K562 (cell line): ENCODE results near the gene TUBG2. TPM values are rescaled to one million over a fixed set of nuclear protein-coding genes. Genes with fewer than 3 reads are reported as not detected.

ENCODE experiments used
- ATAC-seq: fragments of 200-7000 bp; cut with Tn5 transposase; 3 replicates; pipeline ENCODE4 v1.9.1; 2020; ENCODE audit warnings: moderate library complexity
- BruUV-seq: library from RNA; stranded (reverse); fragments of 400-500 nt; replicated peaks from 2 replicates; lab custom pipeline; 2021; lab: Mats Ljungman, UMichigan
- CTCF ChIA-PET: fragments of 300-600 bp; formaldehyde crosslinking; extraction: SDS; loops from one replicate; lab custom pipeline; 2021; ENCODE audit warnings: low intra/inter-chr PET ratio; lab: Yijun Ruan, JAX
- POLR2A ChIA-PET: fragments of 300-600, 350-650 bp; sonication (Branson Sonifier 250); formaldehyde crosslinking; extraction: SDS; loops from one replicate; lab custom pipeline; 2021; ENCODE audit warnings: antibody characterized with exemption, inconsistent platforms; lab: Yijun Ruan, JAX
- DNase-seq, 4 experiments: peaks; one replicate each; pipeline versions ENCODE4 v3.0.0 to v3.0.0-alpha.2; 2011 to 2018; ENCODE audit warnings: low spot score in 3 of 4, mixed read lengths in 3 of 4; ENCODE audit errors: extremely low read depth in 1 of 4
- FAIRE-seq: peaks from 2 replicates; lab custom pipeline; 2011; peaks lifted over from hg19 to GRCh38; lab: Jason Lieb, UNC
- H2AFZ ChIP-seq: 2 replicates; pipeline ENCODE4 v1.6.0; 2011; ENCODE audit warnings: low read depth, low read length, control low read depth, inconsistent platforms
- H3K27ac ChIP-seq: fragments of 200-600 bp; 3 replicates; pipeline ENCODE4 v1.8.0; 2011; ENCODE audit warnings: low read depth, mild to moderate bottlenecking, control low read depth, inconsistent platforms, low read length, moderate library complexity, mixed read lengths; ENCODE audit errors: extremely low read depth
- H3K27me3 ChIP-seq, 2 experiments: fragments of 300-600 bp in 1 of 2; 2 replicates in 1 of 2; 3 replicates in 1 of 2; pipeline versions ENCODE4 v1.6.0 to v1.8.0; 2011; ENCODE audit warnings: inconsistent platforms in 2 of 2, low read length in 2 of 2, mild to moderate bottlenecking in 1 of 2, mixed read lengths in 1 of 2, moderate library complexity in 1 of 2; ENCODE audit not compliant: control insufficient read depth in 2 of 2, insufficient read depth in 2 of 2
- H3K36me3 ChIP-seq: fragments of 300-600 bp; 3 replicates; pipeline ENCODE4 v1.8.0; 2011; ENCODE audit warnings: mild to moderate bottlenecking, low read length, inconsistent platforms; ENCODE audit not compliant: control insufficient read depth, insufficient read depth
- H3K4me1 ChIP-seq, 2 experiments: fragments of 200-600 bp in 1 of 2; replicated peaks in 1 of 2; 2 replicates in 1 of 2; 3 replicates in 1 of 2; pipeline versions ENCODE4 v1.5.1 to v1.8.0; 2011; ENCODE audit warnings: inconsistent platforms in 2 of 2, low read length in 2 of 2, mild to moderate bottlenecking in 1 of 2, mixed read lengths in 1 of 2, moderate library complexity in 1 of 2; ENCODE audit not compliant: control insufficient read depth in 2 of 2, insufficient read depth in 2 of 2
- H3K4me2 ChIP-seq: 2 replicates; pipeline ENCODE4 v1.6.1; 2011; ENCODE audit warnings: low read length, control low read depth, inconsistent platforms, mixed read lengths; ENCODE audit not compliant: insufficient read depth
- H3K4me3 ChIP-seq: fragments of 200-600 bp; sonication (generic), shearing (Covaris generic); 2 replicates; pipeline ENCODE4 v1.5.1; 2016; ENCODE audit warnings: control low read depth, inconsistent platforms
- H3K79me2 ChIP-seq: fragments of 200-600 bp; 3 replicates; pipeline ENCODE4 v1.8.0; 2011; ENCODE audit warnings: low read length, inconsistent platforms; ENCODE audit not compliant: control insufficient read depth, insufficient read depth
- H3K9ac ChIP-seq, 2 experiments: 2 replicates each; pipeline versions ENCODE4 v1.6.0 to v1.6.1; 2011; ENCODE audit warnings: low read depth in 2 of 2, low read length in 2 of 2, control low read depth in 1 of 2, inconsistent platforms in 1 of 2, mild to moderate bottlenecking in 1 of 2, mixed read lengths in 1 of 2; ENCODE audit not compliant: insufficient read depth in 1 of 2
- H3K9me1 ChIP-seq: one replicate; pipeline ENCODE4 v1.6.0; 2011; ENCODE audit warnings: inconsistent platforms, mild to moderate bottlenecking, low read length, moderate library complexity; ENCODE audit not compliant: control insufficient read depth, insufficient read depth
- H3K9me3 ChIP-seq: replicated peaks from 2 replicates; pipeline ENCODE4 v1.5.1; 2011; ENCODE audit warnings: low read depth, low read length, inconsistent platforms; ENCODE audit not compliant: control insufficient read depth, insufficient read depth
- H4K20me1 ChIP-seq: replicated peaks from 2 replicates; pipeline ENCODE4 v1.6.1; 2011; ENCODE audit warnings: low read length, inconsistent platforms, mixed read lengths; ENCODE audit not compliant: control insufficient read depth, insufficient read depth
- ATF1 ChIP-seq, 2 experiments: fragments of 450-650 bp in 1 of 2; IDR thresholded peaks; 2 replicates each; pipeline ENCODE4 v1.6.1; 2016; ENCODE audit warnings: missing compliant biosample characterization in 1 of 2, missing genetic modification characterization in 1 of 2
- BRD4 ChIP-seq: fragments of 200-600 bp; sonication (generic); IDR thresholded peaks from 2 replicates; pipeline ENCODE4 v1.6.1; 2017; ENCODE audit warnings: inconsistent platforms
- CBX8 ChIP-seq: fragments of 200-600 bp; sonication (generic); IDR thresholded peaks from 2 replicates; pipeline ENCODE4 v1.6.1; 2012; ENCODE audit warnings: borderline replicate concordance, mixed run types, low read depth, mild to moderate bottlenecking, moderate library complexity, mixed read lengths, low read length, control low read depth, inconsistent platforms; ENCODE audit not compliant: poor library complexity, severe bottlenecking; ENCODE audit errors: extremely low read depth
- HDAC6 ChIP-seq: IDR thresholded peaks from 2 replicates; pipeline ENCODE4 v1.6.1; 2012; ENCODE audit warnings: low read depth, mild to moderate bottlenecking, control low read depth, inconsistent platforms, low read length, moderate library complexity
- JUND ChIP-seq, 2 experiments: IDR thresholded peaks; 2 replicates in 1 of 2; 3 replicates in 1 of 2; pipeline ENCODE4 v1.6.1; 2011; ENCODE audit warnings: borderline replicate concordance in 2 of 2, low read depth in 2 of 2, low read length in 2 of 2, improper control_type of control experiment in 1 of 2, missing biosample characterization in 1 of 2, missing genetic modification characterization in 1 of 2, missing genetic modification reagents in 1 of 2
- MCM7 ChIP-seq, 2 experiments: fragments of 450-650 bp; IDR thresholded peaks; 2 replicates each; pipeline ENCODE4 v1.6.1; 2016 to 2018
- MTA3 ChIP-seq: fragments of 450-650 bp; formaldehyde crosslinking; IDR thresholded peaks from 2 replicates; pipeline ENCODE4 v1.6.1; 2017; ENCODE audit warnings: mild to moderate bottlenecking, borderline replicate concordance
- RFX1 ChIP-seq: fragments of 450-650 bp; IDR thresholded peaks from 2 replicates; pipeline ENCODE4 v1.6.1; 2016; ENCODE audit warnings: mild to moderate bottlenecking, moderate library complexity
- SOX6 ChIP-seq: fragments of 450-650 bp; IDR thresholded peaks from 2 replicates; pipeline ENCODE4 v1.6.1; 2014; ENCODE audit warnings: mild to moderate bottlenecking
- TCF3 ChIP-seq: sonication (generic); formaldehyde crosslinking; IDR thresholded peaks from 2 replicates; pipeline ENCODE4 v1.4.0; 2020; ENCODE audit warnings: mild to moderate bottlenecking, missing genetic modification reagents
- TFAM ChIP-seq: fragments of 250-450 bp; sonication (Bioruptor Pico); conservative IDR thresholded peaks from 2 replicates; pipeline ENCODE4 v1.5.0; 2021; ENCODE audit warnings: mild to moderate bottlenecking, moderate library complexity
- TSC22D4 ChIP-seq: fragments of 450-650 bp; IDR thresholded peaks from 2 replicates; pipeline ENCODE4 v1.6.1; 2016; ENCODE audit warnings: missing genetic modification characterization, missing biosample characterization, control low read depth
- U2AF2 ChIP-seq: fragments of 200-400 bp; formaldehyde crosslinking; optimal IDR thresholded peaks from 2 replicates; pipeline ENCODE3; 2017; ENCODE audit warnings: low read depth, mild to moderate bottlenecking, low read length
- ZKSCAN1 ChIP-seq: fragments of 150-350 bp; IDR thresholded peaks from 2 replicates; pipeline ENCODE4 v1.6.1; 2016; ENCODE audit warnings: low read depth, low read length
- ZNF124 ChIP-seq: sonication (generic); formaldehyde crosslinking; IDR thresholded peaks from 2 replicates; pipeline ENCODE4 v1.8.1; 2022; ENCODE audit warnings: missing genetic modification reagents
- ZNF282 ChIP-seq: sonication (generic); formaldehyde crosslinking; IDR thresholded peaks from 2 replicates; pipeline ENCODE4 v1.8.1; 2023; ENCODE audit warnings: missing genetic modification reagents
- ZNF561 ChIP-seq: fragments of 450-650 bp; formaldehyde crosslinking; conservative IDR thresholded peaks from 2 replicates; pipeline ENCODE4 v1.4.0; 2020; ENCODE audit warnings: mild to moderate bottlenecking, moderate library complexity
- WGBS: fragments of 100-300 bp; shearing (Covaris generic); methylation state at CpG from one replicate; pipeline ENCODE4 v1.1.6; 2016; ENCODE audit warnings: low coverage, mixed read lengths; ENCODE audit not compliant: insufficient coverage; ENCODE audit errors: missing lambda C conversion rate; 5-methylcytosine and 5-hydroxymethylcytosine counted together
- in situ Hi-C: fragments of 300-500 bp; cut with MboI; formaldehyde crosslinking; loops from 4 replicates; pipeline ENCODE4 v1.15.0; 2018; ENCODE audit warnings: inconsistent platforms, mixed read lengths
- intact Hi-C: fragments of 100-400 bp; cut with micrococcal nuclease; formaldehyde crosslinking; loops from 2 replicates; pipeline ENCODE4 v1.14.2; 2022
- polyA plus RNA-seq, 8 experiments: library from polyadenylated mRNA; depleted of rRNA in 4 of 8; stranded (reverse) in 5 of 8; unstranded in 3 of 8; fragments of >200 nt; fragmentation: Nextera tagmentation in 2 of 8; fragmentation: Illumina TruSeq in 1 of 8; extraction: Ambion mirVana in 2 of 8; extraction: Trizol in 1 of 8; gene quantifications; 2 replicates each; pipeline versions ENCODE4 v1.2.1 to v1.2.3, GENCODE V29; 2011 to 2014; ENCODE audit warnings: inconsistent platforms in 1 of 8, missing spikeins in 1 of 8
- total RNA-seq, 7 experiments: library from RNA; depleted of rRNA in 6 of 7; stranded (reverse); fragments of >200 nt in 6 of 7; fragmentation: Illumina TruSeq in 2 of 7; extraction: Trizol in 2 of 7; gene quantifications; 2 replicates each; pipeline versions ENCODE4 v1.2.1 to v1.2.3, GENCODE V29; 2011 to 2021; ENCODE audit warnings: low replicate concordance in 1 of 7
- TF ChIP-seq, protein P1 (sequence below): IDR thresholded peaks from 2 replicates; pipeline ENCODE4 v1.6.1; 2011; ENCODE audit not compliant: insufficient read length; ENCODE audit errors: extremely low read depth

TUBG2 gene
- total and polyA plus RNA-seq, 9 of the 15 experiments (the other 6 are each of a cell fraction or from before 2014, with no cell fraction given) = 0.09 to 0.80 (median 0.24) TPM; not detected in 2

DNA sequence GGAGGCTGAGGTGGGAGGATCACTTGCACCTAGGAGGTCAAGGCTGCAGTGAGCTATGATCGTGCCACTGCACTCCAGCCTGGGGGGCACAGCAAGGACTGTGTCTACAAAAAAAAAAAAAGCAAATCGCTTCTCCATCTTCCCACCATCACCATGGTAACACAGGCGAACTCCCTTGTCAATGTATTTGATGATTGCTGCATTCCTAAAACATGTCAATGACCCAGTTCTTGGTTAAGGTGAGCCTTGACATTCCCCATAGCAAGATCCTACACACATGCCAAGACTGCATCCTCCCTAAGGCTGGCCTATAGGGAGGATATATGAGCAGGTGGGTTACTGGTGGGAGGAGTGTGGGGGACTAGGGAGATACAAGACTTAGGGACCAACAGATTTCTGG is 35.4 kb downstream of the TUBG2 start:
- Histone ChIP-seq H3K4me1 (peaks cover 15 to 33% of the 10 kb centered on the region in 2 experiments), H2AFZ (no peak overlapping the region), H3K79me2 (no peaks in the 10 kb centered on the region), H3K9ac (no peak overlapping the region), H3K36me3 (no peaks in the 10 kb centered on the region), H3K27me3 (no peaks in the 10 kb centered on the region), H3K4me3 (no peak overlapping the region), H3K27ac (no peak overlapping the region), H3K9me1 (no peaks in the 10 kb centered on the region), H4K20me1 (no peaks in the 10 kb centered on the region), H3K9me3 (no peaks in the 10 kb centered on the region), H3K4me2 (no peak overlapping the region)
- WGBS = 56% methylated on average over 3 of the region's 3 CpGs
- no TSS peak for BruUV-seq
- no peak for ATAC-seq
- ChIA-PET POLR2A (interaction anchor here (0.7 to 2.2 kb wide), 3 partner anchors 14 to 87 kb away, joined by 3 to 8 read pairs (median 4); no protein-coding TSS in a partner anchor), CTCF (no interaction called here)
- no peak for DNase-seq
- intact Hi-C loops (no loop called here), in situ Hi-C loops (no loop called here)
- TF ChIP-seq CBX8 (no peak), RFX1 (peak; percentile 70)
- no peak for FAIRE-seq

GRCh38 chr17:42695500-42695899 is 36.4 kb downstream of the TUBG2 start:
- ChIA-PET POLR2A (interaction anchor here (0.6 to 0.7 kb wide), 2 partner anchors 41 to 118 kb away, joined by 3 read pairs; partner anchors contain the start of gene PSMC3IP), CTCF (no interaction called here)
- Histone ChIP-seq H3K27ac (no peak overlapping the region), H2AFZ (no peak overlapping the region), H3K9ac (peak overlapping the region in 1 of 2 experiments; percentile 9; a peak in 1 of 4 replicates), H3K36me3 (peaks cover 2% of the 10 kb centered on the region; the same call in 2 of the 3 replicates), H3K4me2 (no peak overlapping the region), H3K27me3 (no peaks in the 10 kb centered on the region), H3K4me3 (no peak overlapping the region), H3K9me3 (no peaks in the 10 kb centered on the region), H3K9me1 (no peaks in the 10 kb centered on the region), H3K79me2 (no peaks in the 10 kb centered on the region), H3K4me1 (peaks cover 25 to 41% of the 10 kb centered on the region in 2 experiments), H4K20me1 (no peaks in the 10 kb centered on the region)
- in situ Hi-C loops = no loop called here
- WGBS = 91% methylated on average over 20 of the region's 20 CpGs
- intact Hi-C loops = no loop called here
- ATAC-seq (no peak), DNase-seq (no peak), FAIRE-seq (no peak)
- BruUV-seq = no TSS peak
- TF ChIP-seq MCM7 (IDR thresholded peaks at IDR 0.05) = no peak
- TF ChIP-seq, protein P1, sequence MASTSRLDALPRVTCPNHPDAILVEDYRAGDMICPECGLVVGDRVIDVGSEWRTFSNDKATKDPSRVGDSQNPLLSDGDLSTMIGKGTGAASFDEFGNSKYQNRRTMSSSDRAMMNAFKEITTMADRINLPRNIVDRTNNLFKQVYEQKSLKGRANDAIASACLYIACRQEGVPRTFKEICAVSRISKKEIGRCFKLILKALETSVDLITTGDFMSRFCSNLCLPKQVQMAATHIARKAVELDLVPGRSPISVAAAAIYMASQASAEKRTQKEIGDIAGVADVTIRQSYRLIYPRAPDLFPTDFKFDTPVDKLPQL = no peak
- no peak for TF ChIP-seq ZNF282 (CRISPR knock-in tag)
- TF ChIP-seq ZNF561 (CRISPR knock-in tag) = no peak
- no peak for TF ChIP-seq TSC22D4 (tag)
- TF ChIP-seq TFAM (CRISPR knock-in tag) = no peak
- TF ChIP-seq SOX6 = no peak
- no peak for TF ChIP-seq JUND (IDR thresholded peaks at IDR 0.05; ENCODE audit: borderline replicate concordance, low read depth, low read length)
- no peak for TF ChIP-seq JUND (tag; IDR thresholded peaks at IDR 0.05; ENCODE audit: borderline replicate concordance, low read depth, low read length)
- TF ChIP-seq MTA3 = no peak
- TF ChIP-seq ZNF124 (CRISPR knock-in tag) = no peak
- TF ChIP-seq TCF3 = no peak
- TF ChIP-seq U2AF2 = no peak
- TF ChIP-seq ZKSCAN1 = no peak
- no peak for TF ChIP-seq BRD4
- no peak for TF ChIP-seq HDAC6
- TF ChIP-seq ATF1 (CRISPR knock-in tag; IDR thresholded peaks at IDR 0.05) = no peak
- TF ChIP-seq ATF1 (tag; IDR thresholded peaks at IDR 0.05) = no peak
